Tibial nerve (tissue), 4 donors: ENCODE data around the gene PKP4. TPM values are rescaled to one million over a fixed set of nuclear protein-coding genes. Genes with fewer than 3 reads are reported as not detected.

Source experiments
- DNase-seq, 2 donors: peaks; one replicate each; pipeline ENCODE4 v3.0.0-alpha.2; 2019; ENCODE audit warnings: low spot score in 2 of 2
- H3K27ac ChIP-seq, 4 donors: fragments of 200-600 bp; sonication (generic) in 3 of 4; one replicate each; pipeline ENCODE4 v1.5.1; 2017 to 2019; ENCODE audit warnings: mild to moderate bottlenecking in 1 of 4
- H3K27me3 ChIP-seq, 2 donors: fragments of 200-600 bp; sonication (generic) in 1 of 2; one replicate each; pipeline versions ENCODE4 v1.5.1 to v1.6.0; 2017 to 2019
- H3K36me3 ChIP-seq, 3 donors: fragments of 200-600 bp; sonication (generic); one replicate each; pipeline ENCODE4 v1.5.1; 2018 to 2019
- H3K4me1 ChIP-seq, 4 donors: fragments of 200-600 bp; sonication (generic) in 3 of 4; one replicate each; pipeline ENCODE4 v1.5.1; 2017 to 2019
- H3K4me3 ChIP-seq, 4 donors: fragments of 200-600 bp; sonication (generic) in 3 of 4; one replicate each; pipeline ENCODE4 v1.5.1; 2017 to 2019; ENCODE audit warnings: mild to moderate bottlenecking in 1 of 4, moderate library complexity in 1 of 4
- H3K9me3 ChIP-seq, 4 donors: fragments of 200-600 bp; sonication (generic) in 3 of 4; one replicate each; pipeline ENCODE4 v1.5.1; 2017 to 2019
- EP300 ChIP-seq, 2 donors: sonication (generic); formaldehyde crosslinking; IDR thresholded peaks; one replicate each; pipeline ENCODE4 v1.6.1; 2017; ENCODE audit warnings: antibody characterized with exemption in 2 of 2, mild to moderate bottlenecking in 1 of 2
- POLR2A ChIP-seq, 2 donors: fragments of 450-650 bp; IDR thresholded peaks; one replicate each; pipeline ENCODE4 v1.6.1; 2017; ENCODE audit warnings: antibody characterized with exemption in 2 of 2, mild to moderate bottlenecking in 2 of 2, moderate library complexity in 2 of 2
- WGBS, 2 donors: methylation state at CpG; one replicate each; pipeline ENCODE4 v1.1.5; 2018; 5-methylcytosine and 5-hydroxymethylcytosine counted together
- total RNA-seq, 4 donors: library from RNA; depleted of rRNA; stranded (reverse); fragments of >200 nt; gene quantifications; one replicate each; pipeline ENCODE4 v1.1.0, GENCODE V29; 2016
- TF ChIP-seq, protein P1 (sequence below), 5 experiments: fragments of 200-600 bp in 3 of 5; fragments of 450-650 bp in 2 of 5; sonication (generic) in 3 of 5; IDR thresholded peaks; one replicate each; pipeline ENCODE4 v1.5.1; 2016 to 2019; ENCODE audit warnings: antibody characterized with exemption in 5 of 5, mild to moderate bottlenecking in 3 of 5, moderate library complexity in 2 of 5

PKP4 gene
- total RNA-seq, 4 donors from 2014 or later = 57.8 to 100 (median 92.0) TPM

DNA sequence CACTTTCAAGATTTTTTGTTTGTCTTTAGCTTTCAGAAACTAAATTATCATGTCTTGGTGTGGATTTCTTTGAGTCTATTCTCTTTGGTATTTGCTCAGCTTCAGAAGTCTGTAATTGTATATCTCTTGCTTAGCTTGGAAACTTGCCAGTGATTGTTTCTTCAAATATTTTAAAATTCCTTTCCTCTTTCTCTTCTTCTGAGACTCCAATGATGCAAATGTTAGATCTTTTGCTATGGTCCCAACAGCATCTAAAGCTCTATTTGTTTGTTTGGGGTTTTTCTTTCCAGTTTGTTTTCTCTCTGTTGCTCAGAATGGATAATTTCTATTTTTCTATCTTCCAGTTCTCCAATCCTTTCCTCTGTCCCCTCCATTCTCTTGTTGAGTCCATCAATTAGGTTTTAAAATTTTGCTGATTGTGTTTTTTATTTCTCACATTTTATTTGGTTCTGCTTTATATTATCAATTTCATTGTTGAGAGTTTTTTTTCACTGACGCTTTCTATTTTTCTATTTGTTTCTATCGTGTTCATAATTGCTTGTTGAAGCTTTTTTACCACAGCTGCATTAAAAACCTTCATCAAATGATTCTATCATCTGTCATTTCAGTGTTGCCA, 256.9 kb downstream of the PKP4 start:
- no peaks in the 10 kb centered on the region for H3K27me3 ChIP-seq
- TF ChIP-seq POLR2A (IDR thresholded peaks at IDR 0.05) (no peak), EP300 (IDR thresholded peaks at IDR 0.05) (no peak)
- TF ChIP-seq, protein P1, sequence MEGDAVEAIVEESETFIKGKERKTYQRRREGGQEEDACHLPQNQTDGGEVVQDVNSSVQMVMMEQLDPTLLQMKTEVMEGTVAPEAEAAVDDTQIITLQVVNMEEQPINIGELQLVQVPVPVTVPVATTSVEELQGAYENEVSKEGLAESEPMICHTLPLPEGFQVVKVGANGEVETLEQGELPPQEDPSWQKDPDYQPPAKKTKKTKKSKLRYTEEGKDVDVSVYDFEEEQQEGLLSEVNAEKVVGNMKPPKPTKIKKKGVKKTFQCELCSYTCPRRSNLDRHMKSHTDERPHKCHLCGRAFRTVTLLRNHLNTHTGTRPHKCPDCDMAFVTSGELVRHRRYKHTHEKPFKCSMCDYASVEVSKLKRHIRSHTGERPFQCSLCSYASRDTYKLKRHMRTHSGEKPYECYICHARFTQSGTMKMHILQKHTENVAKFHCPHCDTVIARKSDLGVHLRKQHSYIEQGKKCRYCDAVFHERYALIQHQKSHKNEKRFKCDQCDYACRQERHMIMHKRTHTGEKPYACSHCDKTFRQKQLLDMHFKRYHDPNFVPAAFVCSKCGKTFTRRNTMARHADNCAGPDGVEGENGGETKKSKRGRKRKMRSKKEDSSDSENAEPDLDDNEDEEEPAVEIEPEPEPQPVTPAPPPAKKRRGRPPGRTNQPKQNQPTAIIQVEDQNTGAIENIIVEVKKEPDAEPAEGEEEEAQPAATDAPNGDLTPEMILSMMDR (IDR thresholded peaks at IDR 0.05) = no peak

GRCh38 chr2:158714420-158714819, 257.7 kb downstream of the PKP4 start:
- no peaks in the 10 kb centered on the region for H3K36me3 ChIP-seq
- H3K27ac ChIP-seq = no peak overlapping the region
- no peak overlapping the region for H3K4me3 ChIP-seq
- peaks cover 0 to 20% (median 0%) of the 10 kb centered on the region in 4 donors for H3K4me1 ChIP-seq
- no peak for DNase-seq
- TF ChIP-seq, protein P1 (IDR thresholded peaks at IDR 0.05) = no peak
- no peak for TF ChIP-seq POLR2A (IDR thresholded peaks at IDR 0.05)
- TF ChIP-seq EP300 (IDR thresholded peaks at IDR 0.05) = no peak
- 90% methylated on average over 4 of the region's 4 CpGs; no CpG with 5 or more reads in 1 of the 2 donors for WGBS, 2 donors
- peaks cover 0 to 12% (median 0%) of the 10 kb centered on the region in 4 donors for H3K9me3 ChIP-seq
- H3K27me3 ChIP-seq = no peaks in the 10 kb centered on the region

More for the DNA sequence above, 256.9 kb downstream of the PKP4 start:
- DNase-seq = no peak
- H3K27ac ChIP-seq = no peak overlapping the region
- no peak overlapping the region for H3K4me3 ChIP-seq
- peaks cover 0 to 12% (median 0%) of the 10 kb centered on the region in 4 donors for H3K9me3 ChIP-seq
- 98 to 100% methylated on average over 2 of the region's 2 CpGs for WGBS, 2 donors
- peaks cover 0 to 20% (median 0%) of the 10 kb centered on the region in 4 donors for H3K4me1 ChIP-seq
- no peaks in the 10 kb centered on the region for H3K36me3 ChIP-seq

DNA sequence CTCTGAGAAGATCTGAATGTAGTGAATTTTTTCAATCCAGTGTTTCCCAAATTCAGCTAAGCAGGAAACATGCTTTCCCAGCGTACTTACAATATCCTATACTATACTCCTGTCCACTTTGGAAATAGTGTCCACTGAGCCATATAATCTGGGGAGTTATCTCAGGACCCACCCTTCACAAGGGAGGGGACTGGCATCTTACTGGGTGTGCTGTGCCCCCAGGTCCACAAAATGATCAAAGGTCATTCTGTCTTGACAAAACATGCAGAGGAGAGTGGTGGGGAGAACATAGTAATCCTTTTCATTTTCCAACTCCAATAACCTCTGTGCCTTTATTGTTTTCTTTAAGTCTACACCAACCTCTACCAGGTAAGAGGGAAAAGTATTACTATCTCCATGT, 258.6 kb downstream of the PKP4 start:
- no peak overlapping the region for H3K4me3 ChIP-seq
- peaks cover 0 to 1% of the 10 kb centered on the region in 2 donors for H3K27me3 ChIP-seq
- 91 to 95% methylated on average over 1 of the region's 1 CpG for WGBS, 2 donors
- H3K4me1 ChIP-seq = peaks cover 0 to 20% (median 0%) of the 10 kb centered on the region in 4 donors
- peaks cover 0 to 12% (median 0%) of the 10 kb centered on the region in 4 donors for H3K9me3 ChIP-seq
- TF ChIP-seq POLR2A (IDR thresholded peaks at IDR 0.05) (no peak), EP300 (IDR thresholded peaks at IDR 0.05) (no peak)
- TF ChIP-seq, protein P1 (IDR thresholded peaks at IDR 0.05) = no peak
- H3K27ac ChIP-seq = peak overlapping the region in 1 of 4 donors; percentile 35
- no peak for DNase-seq
- no peaks in the 10 kb centered on the region for H3K36me3 ChIP-seq

DNA sequence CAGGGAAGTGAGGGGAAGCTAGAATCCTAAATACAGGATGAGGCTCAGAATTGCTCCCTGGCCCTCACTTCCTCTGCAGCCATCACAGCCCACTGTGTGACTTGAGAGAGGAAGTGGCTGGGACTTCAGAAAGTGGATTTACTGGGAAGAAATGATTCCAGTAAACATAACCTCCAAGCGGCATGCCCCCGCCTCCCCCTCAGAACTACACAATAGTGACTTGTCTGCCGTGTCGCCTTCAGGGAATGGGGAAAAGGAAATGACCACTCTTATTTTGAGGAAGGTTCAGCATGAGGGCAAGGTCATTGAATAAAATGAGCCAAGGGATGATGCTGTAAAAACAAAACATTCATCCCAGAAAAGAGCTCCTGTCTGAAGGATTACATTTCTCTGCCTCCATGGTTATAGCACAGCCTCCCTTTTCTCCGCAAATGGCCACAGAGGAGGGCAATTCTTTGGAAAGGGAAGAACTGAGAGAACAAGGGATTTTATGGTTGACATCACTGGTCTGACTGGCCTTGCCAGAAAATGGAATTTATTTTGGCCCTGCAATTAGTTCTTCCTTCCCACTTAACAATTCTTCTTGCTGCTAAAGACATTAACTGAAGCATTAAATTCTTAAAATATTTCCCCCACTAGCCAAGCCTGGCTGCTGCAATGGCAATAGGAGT, 259.5 kb downstream of the PKP4 start:
- Histone ChIP-seq H3K27ac (peak overlapping the region in 2 of 4 donors; percentile 3 to 59), H3K4me1 (peaks cover 0 to 20% (median 0%) of the 10 kb centered on the region in 4 donors), H3K36me3 (no peaks in the 10 kb centered on the region), H3K4me3 (no peak overlapping the region), H3K9me3 (peaks cover 0 to 12% (median 0%) of the 10 kb centered on the region in 4 donors), H3K27me3 (peaks cover 0 to 4% of the 10 kb centered on the region in 2 donors)
- no peak for DNase-seq
- 15% methylated on average over 5 of the region's 5 CpGs for WGBS, 2 donors
- TF ChIP-seq, protein P1 (IDR thresholded peaks at IDR 0.05) = no peak
- TF ChIP-seq EP300 (IDR thresholded peaks at IDR 0.05) (peak in 1 of 2 donors; percentile 69), POLR2A (IDR thresholded peaks at IDR 0.05) (no peak)

- H3K36me3 ChIP-seq = no peaks in the 10 kb centered on the region
- H3K4me1 ChIP-seq = peaks cover 0 to 20% (median 0%) of the 10 kb centered on the region in 4 donors
- peaks cover 0 to 4% of the 10 kb centered on the region in 2 donors for H3K27me3 ChIP-seq
- WGBS, 2 donors = 66 to 69% methylated on average over 10 of the region's 10 CpGs
- H3K27ac ChIP-seq = peak overlapping the region in 1 of 4 donors; percentile 59
- DNase-seq = no peak
- no peak overlapping the region for H3K4me3 ChIP-seq
- TF ChIP-seq EP300 (IDR thresholded peaks at IDR 0.05) = no peak
- TF ChIP-seq, protein P1 (IDR thresholded peaks at IDR 0.05) = no peak
- peaks cover 0 to 12% (median 0%) of the 10 kb centered on the region in 4 donors for H3K9me3 ChIP-seq
Observed at GRCh38 chr2:158716921-158717320, 260.2 kb downstream of the PKP4 start.
